K562 (cell line): ENCODE measurements around the gene LCN12. TPM values are rescaled to one million over a fixed set of nuclear protein-coding genes. Genes with fewer than 3 reads are reported as not detected.

ENCODE experiments used
- ATAC-seq: fragments of 200-7000 bp; cut with Tn5 transposase; 3 replicates; pipeline ENCODE4 v1.9.1; 2020; ENCODE audit warnings: moderate library complexity
- BruUV-seq: library from RNA; stranded (reverse); fragments of 400-500 nt; replicated peaks from 2 replicates; lab custom pipeline; 2021; lab: Mats Ljungman, UMichigan
- CTCF ChIA-PET: fragments of 300-600 bp; formaldehyde crosslinking; extraction: SDS; loops from one replicate; lab custom pipeline; 2021; ENCODE audit warnings: low intra/inter-chr PET ratio; lab: Yijun Ruan, JAX
- POLR2A ChIA-PET: fragments of 300-600, 350-650 bp; sonication (Branson Sonifier 250); formaldehyde crosslinking; extraction: SDS; loops from one replicate; lab custom pipeline; 2021; ENCODE audit warnings: antibody characterized with exemption, inconsistent platforms; lab: Yijun Ruan, JAX
- DNase-seq, 4 experiments: peaks; one replicate each; pipeline versions ENCODE4 v3.0.0 to v3.0.0-alpha.2; 2011 to 2018; ENCODE audit warnings: low spot score in 3 of 4, mixed read lengths in 3 of 4; ENCODE audit errors: extremely low read depth in 1 of 4
- FAIRE-seq: peaks from 2 replicates; lab custom pipeline; 2011; peaks lifted over from hg19 to GRCh38; lab: Jason Lieb, UNC
- H2AFZ ChIP-seq: 2 replicates; pipeline ENCODE4 v1.6.0; 2011; ENCODE audit warnings: low read depth, low read length, control low read depth, inconsistent platforms
- H3K27ac ChIP-seq: fragments of 200-600 bp; 3 replicates; pipeline ENCODE4 v1.8.0; 2011; ENCODE audit warnings: low read depth, mild to moderate bottlenecking, control low read depth, inconsistent platforms, low read length, moderate library complexity, mixed read lengths; ENCODE audit errors: extremely low read depth
- H3K27me3 ChIP-seq, 2 experiments: fragments of 300-600 bp in 1 of 2; 2 replicates in 1 of 2; 3 replicates in 1 of 2; pipeline versions ENCODE4 v1.6.0 to v1.8.0; 2011; ENCODE audit warnings: inconsistent platforms in 2 of 2, low read length in 2 of 2, mild to moderate bottlenecking in 1 of 2, mixed read lengths in 1 of 2, moderate library complexity in 1 of 2; ENCODE audit not compliant: control insufficient read depth in 2 of 2, insufficient read depth in 2 of 2
- H3K36me3 ChIP-seq: fragments of 300-600 bp; 3 replicates; pipeline ENCODE4 v1.8.0; 2011; ENCODE audit warnings: mild to moderate bottlenecking, low read length, inconsistent platforms; ENCODE audit not compliant: control insufficient read depth, insufficient read depth
- H3K4me1 ChIP-seq, 2 experiments: fragments of 200-600 bp in 1 of 2; replicated peaks in 1 of 2; 2 replicates in 1 of 2; 3 replicates in 1 of 2; pipeline versions ENCODE4 v1.5.1 to v1.8.0; 2011; ENCODE audit warnings: inconsistent platforms in 2 of 2, low read length in 2 of 2, mild to moderate bottlenecking in 1 of 2, mixed read lengths in 1 of 2, moderate library complexity in 1 of 2; ENCODE audit not compliant: control insufficient read depth in 2 of 2, insufficient read depth in 2 of 2
- H3K4me2 ChIP-seq: 2 replicates; pipeline ENCODE4 v1.6.1; 2011; ENCODE audit warnings: low read length, control low read depth, inconsistent platforms, mixed read lengths; ENCODE audit not compliant: insufficient read depth
- H3K4me3 ChIP-seq: fragments of 200-600 bp; sonication (generic), shearing (Covaris generic); 2 replicates; pipeline ENCODE4 v1.5.1; 2016; ENCODE audit warnings: control low read depth, inconsistent platforms
- H3K79me2 ChIP-seq: fragments of 200-600 bp; 3 replicates; pipeline ENCODE4 v1.8.0; 2011; ENCODE audit warnings: low read length, inconsistent platforms; ENCODE audit not compliant: control insufficient read depth, insufficient read depth
- H3K9ac ChIP-seq, 2 experiments: 2 replicates each; pipeline versions ENCODE4 v1.6.0 to v1.6.1; 2011; ENCODE audit warnings: low read depth in 2 of 2, low read length in 2 of 2, control low read depth in 1 of 2, inconsistent platforms in 1 of 2, mild to moderate bottlenecking in 1 of 2, mixed read lengths in 1 of 2; ENCODE audit not compliant: insufficient read depth in 1 of 2
- H3K9me1 ChIP-seq: one replicate; pipeline ENCODE4 v1.6.0; 2011; ENCODE audit warnings: inconsistent platforms, mild to moderate bottlenecking, low read length, moderate library complexity; ENCODE audit not compliant: control insufficient read depth, insufficient read depth
- H3K9me3 ChIP-seq: replicated peaks from 2 replicates; pipeline ENCODE4 v1.5.1; 2011; ENCODE audit warnings: low read depth, low read length, inconsistent platforms; ENCODE audit not compliant: control insufficient read depth, insufficient read depth
- H4K20me1 ChIP-seq: replicated peaks from 2 replicates; pipeline ENCODE4 v1.6.1; 2011; ENCODE audit warnings: low read length, inconsistent platforms, mixed read lengths; ENCODE audit not compliant: control insufficient read depth, insufficient read depth
- BRD4 ChIP-seq: fragments of 200-600 bp; sonication (generic); IDR thresholded peaks from 2 replicates; pipeline ENCODE4 v1.6.1; 2017; ENCODE audit warnings: inconsistent platforms
- MED1 ChIP-seq: sonication (generic); formaldehyde crosslinking; IDR thresholded peaks from 2 replicates; pipeline ENCODE4 v1.8.1; 2023; ENCODE audit warnings: missing genetic modification reagents, borderline replicate concordance
- NR0B1 ChIP-seq: fragments of 450-650 bp; IDR thresholded peaks from one replicate; pipeline ENCODE4 v1.6.1; 2018; ENCODE audit warnings: mild to moderate bottlenecking, moderate library complexity; ENCODE audit not compliant: partially characterized antibody
- OTX1 ChIP-seq: fragments of 450-650 bp; formaldehyde crosslinking; IDR thresholded peaks from 2 replicates; pipeline ENCODE4 v1.4.0; 2022; ENCODE audit warnings: mild to moderate bottlenecking
- SIN3B ChIP-seq: fragments of 450-650 bp; IDR thresholded peaks from 2 replicates; pipeline ENCODE4 v1.6.1; 2017; ENCODE audit warnings: low read depth, mild to moderate bottlenecking, moderate library complexity
- TFAP4 ChIP-seq: sonication (generic); formaldehyde crosslinking; IDR thresholded peaks from 2 replicates; pipeline ENCODE4 v1.8.0; 2022; ENCODE audit warnings: missing genetic modification reagents, mild to moderate bottlenecking, moderate library complexity, borderline replicate concordance
- WHSC1 ChIP-seq: IDR thresholded peaks from one replicate; pipeline ENCODE4 v1.6.1; 2012; ENCODE audit warnings: low read length, control low read depth, inconsistent platforms
- WGBS: fragments of 100-300 bp; shearing (Covaris generic); methylation state at CpG from one replicate; pipeline ENCODE4 v1.1.6; 2016; ENCODE audit warnings: low coverage, mixed read lengths; ENCODE audit not compliant: insufficient coverage; ENCODE audit errors: missing lambda C conversion rate; 5-methylcytosine and 5-hydroxymethylcytosine counted together
- in situ Hi-C: fragments of 300-500 bp; cut with MboI; formaldehyde crosslinking; loops from 4 replicates; pipeline ENCODE4 v1.15.0; 2018; ENCODE audit warnings: inconsistent platforms, mixed read lengths
- intact Hi-C: fragments of 100-400 bp; cut with micrococcal nuclease; formaldehyde crosslinking; loops from 2 replicates; pipeline ENCODE4 v1.14.2; 2022
- polyA plus RNA-seq, 8 experiments: library from polyadenylated mRNA; depleted of rRNA in 4 of 8; stranded (reverse) in 5 of 8; unstranded in 3 of 8; fragments of >200 nt; fragmentation: Nextera tagmentation in 2 of 8; fragmentation: Illumina TruSeq in 1 of 8; extraction: Ambion mirVana in 2 of 8; extraction: Trizol in 1 of 8; gene quantifications; 2 replicates each; pipeline versions ENCODE4 v1.2.1 to v1.2.3, GENCODE V29; 2011 to 2014; ENCODE audit warnings: inconsistent platforms in 1 of 8, missing spikeins in 1 of 8
- total RNA-seq, 7 experiments: library from RNA; depleted of rRNA in 6 of 7; stranded (reverse); fragments of >200 nt in 6 of 7; fragmentation: Illumina TruSeq in 2 of 7; extraction: Trizol in 2 of 7; gene quantifications; 2 replicates each; pipeline versions ENCODE4 v1.2.1 to v1.2.3, GENCODE V29; 2011 to 2021; ENCODE audit warnings: low replicate concordance in 1 of 7

The LCN12 gene
- total and polyA plus RNA-seq, 9 of the 15 experiments (the other 6 are each of a cell fraction or from before 2014, with no cell fraction given): 0.05 TPM; not detected in 8

GRCh38 chr9:136952321-136952850 is 313 bp downstream of the LCN12 start:
- FAIRE-seq (no peak), ATAC-seq (no peak), DNase-seq (no peak)
- Histone ChIP-seq H3K4me3 (no peak overlapping the region), H3K9me3 (no peaks in the 10 kb centered on the region), H3K9ac (no peak overlapping the region), H3K27me3 (peaks cover 2 to 7% of the 10 kb centered on the region in 2 experiments; a peak in 3 of 5 replicates), H2AFZ (no peak overlapping the region), H3K36me3 (no peaks in the 10 kb centered on the region), H3K79me2 (no peaks in the 10 kb centered on the region), H4K20me1 (0 out of 2 replicates have a peak, but pooled peaks cover 4% of the 10 kb centered on the region), H3K27ac (no peak overlapping the region), H3K4me2 (no peak overlapping the region), H3K4me1 (peaks cover 3 to 69% of the 10 kb centered on the region in 2 experiments; a peak in 4 of 5 replicates), H3K9me1 (peaks cover 2% of the 10 kb centered on the region)
- intact Hi-C loops (no loop called here), in situ Hi-C loops (no loop called here)
- TF ChIP-seq NR0B1: no peak
- TF ChIP-seq SIN3B: no peak
- TF ChIP-seq OTX1 (CRISPR knock-in tag): no peak
- no peak for TF ChIP-seq WHSC1
- no peak for TF ChIP-seq BRD4
- TF ChIP-seq TFAP4 (CRISPR knock-in tag): no peak
- TF ChIP-seq MED1 (CRISPR knock-in tag): no peak
- 68% methylated on average over 12 of the region's 15 CpGs for WGBS
- BruUV-seq: no TSS peak
- POLR2A ChIA-PET: interaction anchor here (0.7 kb wide), 2 partner anchors 24 to 50 kb away, joined by 3 read pairs; no protein-coding TSS in a partner anchor
- CTCF ChIA-PET: no interaction called here
